Measurements from ENCODE around the gene NFATC1. TPM values are rescaled to one million over a fixed set of nuclear protein-coding genes. Genes with fewer than 3 reads are reported as not detected.
A peak's percentile ranks its signal among the peaks of the same experiment; 100 is the strongest.

Gene NFATC1
- total RNA-seq, 2 donors from 2014 or later, result 2.9 to 4.4 TPM

- ATAC-seq (no peak), DNase-seq (no peak)
- intact Hi-C loops (cut with DNase I, micrococcal nuclease), result no loop called here
These were observed 32.6 kb downstream of the NFATC1 start for GRCh38 chr18:79428287-79428686.

DNA sequence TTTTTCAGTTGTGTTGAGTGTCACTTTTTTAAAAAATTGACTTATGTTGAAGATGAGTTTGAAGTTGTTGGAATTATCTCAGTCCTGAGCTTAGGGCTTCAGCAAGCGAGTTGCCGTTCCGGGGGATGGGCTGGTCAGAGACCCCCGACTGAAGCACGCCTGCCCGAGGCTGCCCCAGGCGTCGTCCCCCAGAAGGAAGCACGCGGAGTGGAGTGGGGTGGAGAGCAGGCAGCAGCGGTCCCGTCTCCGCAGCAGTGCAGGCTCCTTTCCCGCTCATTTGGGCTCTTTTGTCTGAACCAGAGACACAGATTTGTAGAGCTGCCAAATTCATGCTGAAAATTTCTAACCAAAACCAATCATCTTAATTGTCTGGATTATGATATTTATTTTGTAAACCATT is 33.7 kb downstream of the NFATC1 start:
- intact Hi-C loops (cut with DNase I, micrococcal nuclease), result no loop called here
- no peak for DNase-seq
- ATAC-seq, result no peak

DNA sequence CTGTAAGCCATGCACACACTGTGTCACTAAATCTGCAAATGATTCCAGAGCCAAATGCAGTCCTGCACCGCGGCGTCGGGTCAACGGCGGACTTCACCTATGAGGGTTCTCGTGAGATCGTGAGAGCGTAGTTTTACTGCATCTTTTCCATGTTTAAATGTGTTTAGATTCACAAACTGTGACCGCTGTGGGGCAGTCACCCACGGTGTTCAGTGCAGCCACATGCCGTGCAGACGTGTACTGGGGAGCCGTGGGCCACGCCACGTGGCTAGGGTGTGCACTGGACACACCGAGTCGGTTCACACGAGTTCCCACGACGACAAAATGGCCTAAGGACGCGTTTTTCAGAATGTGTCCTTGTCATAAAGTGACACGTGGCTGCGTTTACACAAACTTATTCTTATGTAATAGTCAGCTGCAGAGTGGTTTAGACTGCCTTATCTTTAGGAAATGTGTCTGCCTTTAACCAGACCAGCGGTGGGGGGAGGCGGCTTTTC is 34.1 kb downstream of the NFATC1 start:
- DNase-seq, result no peak
- intact Hi-C loops (cut with DNase I, micrococcal nuclease), result no loop called here

DNA sequence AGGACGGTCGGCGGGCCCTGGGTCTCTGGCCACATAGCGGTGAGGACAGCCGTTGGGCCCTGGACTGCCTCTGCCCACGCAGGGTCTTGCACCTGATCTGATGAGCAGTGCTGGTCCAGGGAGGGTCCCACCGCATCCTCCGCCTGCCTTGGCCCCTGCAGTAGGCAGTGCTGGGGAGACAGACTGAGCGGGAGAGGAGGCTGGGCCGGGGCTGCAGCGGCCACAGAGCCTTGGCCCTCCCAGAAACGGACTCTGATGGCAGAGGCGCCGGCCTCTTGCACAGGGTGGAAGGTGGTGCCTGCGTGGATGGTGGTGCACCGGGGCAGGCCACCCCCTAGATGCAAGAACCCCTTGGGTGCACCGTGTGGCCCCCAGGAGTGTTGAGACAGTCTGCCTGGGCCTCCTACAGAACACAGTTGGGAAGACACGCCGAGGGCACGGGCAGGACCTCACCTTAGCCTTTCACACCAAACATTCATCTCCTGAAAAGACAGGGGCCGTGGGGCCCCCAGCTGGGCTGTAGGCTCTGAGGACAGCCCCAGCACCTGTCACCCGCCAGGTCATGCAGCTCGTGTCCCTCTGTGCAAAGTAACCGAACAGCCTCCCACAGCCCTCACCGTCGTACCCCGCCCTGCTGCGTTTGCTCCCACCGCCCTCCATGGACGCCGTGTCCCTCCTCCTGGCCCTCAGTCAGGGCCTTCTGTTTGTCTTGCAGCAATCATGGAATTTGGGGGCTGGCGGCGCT is 36.8 kb downstream of the NFATC1 start:
- no peak for DNase-seq
- no peak for ATAC-seq
- intact Hi-C loops (cut with DNase I, micrococcal nuclease), result no loop called here

More for the DNA sequence above, 34.1 kb downstream of the NFATC1 start:
- no peak for ATAC-seq

- ATAC-seq (no peak), DNase-seq (no peak)
- intact Hi-C loops (cut with DNase I, micrococcal nuclease), result no loop called here
These were observed 37.7 kb downstream of the NFATC1 start for GRCh38 chr18:79433431-79433830.

DNA sequence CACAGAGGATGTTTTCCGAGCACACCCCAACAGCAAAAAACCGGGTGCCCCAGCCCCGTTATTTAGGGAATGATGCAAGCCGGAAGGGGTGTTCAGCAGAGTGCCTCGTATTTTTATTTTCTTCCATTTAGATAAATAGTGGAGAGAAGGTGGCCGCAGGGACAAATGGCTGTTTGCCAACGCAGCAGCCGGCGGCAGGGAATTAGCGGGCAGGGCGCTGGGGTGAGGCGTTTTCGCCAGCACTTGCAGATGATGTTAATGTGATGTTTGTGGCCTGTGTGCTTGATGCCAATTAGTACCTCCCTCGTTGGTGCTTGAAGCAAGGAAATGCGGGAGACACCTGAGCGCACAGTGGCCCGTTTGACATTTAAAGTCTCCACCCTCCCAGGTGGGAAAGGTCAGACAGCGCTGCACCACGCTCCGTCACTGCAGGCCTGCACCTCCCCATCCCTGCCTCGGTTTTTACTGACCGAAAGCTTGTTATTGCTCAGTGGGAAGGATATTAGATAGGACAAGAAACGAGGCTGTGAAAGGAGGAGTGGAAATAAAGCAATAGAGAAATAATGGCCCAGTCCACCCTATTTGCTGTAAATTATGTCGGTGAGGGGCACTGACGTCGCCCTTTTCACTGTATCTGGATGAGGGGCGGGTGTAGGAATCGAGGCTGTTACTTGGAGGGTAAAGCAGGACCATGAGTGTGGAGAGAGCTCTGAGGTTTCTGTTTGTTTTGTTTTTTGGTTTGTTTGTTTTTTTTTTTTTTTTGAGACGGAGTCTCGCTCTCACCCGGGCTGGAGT is 39.1 kb downstream of the NFATC1 start:
- ATAC-seq (no peak), DNase-seq (no peak)
- intact Hi-C loops (cut with DNase I, micrococcal nuclease), result no loop called here

- no peak for ATAC-seq
- intact Hi-C loops (cut with DNase I, micrococcal nuclease), result no loop called here
- no peak for DNase-seq
These were observed 41.0 kb downstream of the NFATC1 start for GRCh38 chr18:79436556-79437275.

GRCh38 chr18:79438089-79438897 is 42.6 kb downstream of the NFATC1 start:
- intact Hi-C loops (cut with DNase I, micrococcal nuclease), result no loop called here
- DNase-seq (no peak), ATAC-seq (no peak)

GRCh38 chr18:79438898-79439627 is 43.3 kb downstream of the NFATC1 start:
- no peak for ATAC-seq
- intact Hi-C loops (cut with DNase I, micrococcal nuclease), result no loop called here
- peak in 1 of 2 donors; percentile 30 for DNase-seq

DNA sequence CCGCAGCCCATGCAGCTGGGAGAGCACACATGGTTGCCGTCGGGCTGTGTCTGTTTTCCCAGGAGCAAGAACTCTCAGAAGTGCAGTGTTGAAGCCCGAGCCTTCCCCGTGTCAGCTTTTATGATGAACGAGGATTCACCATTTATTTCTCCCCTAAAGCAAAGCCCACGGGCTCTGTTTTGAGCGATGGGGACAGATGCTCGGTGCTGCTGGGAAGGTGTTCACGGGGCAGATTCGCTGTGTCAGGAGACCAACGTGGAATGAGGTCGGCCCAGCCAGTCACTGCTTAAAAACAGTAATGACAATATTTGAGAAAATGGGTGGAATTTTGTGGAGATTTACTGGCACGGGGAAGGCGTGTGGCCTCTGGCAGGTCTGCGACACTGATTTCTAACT is 43.9 kb downstream of the NFATC1 start:
- DNase-seq, result no peak
- no peak for ATAC-seq
- intact Hi-C loops (cut with DNase I, micrococcal nuclease), result no loop called here

DNA sequence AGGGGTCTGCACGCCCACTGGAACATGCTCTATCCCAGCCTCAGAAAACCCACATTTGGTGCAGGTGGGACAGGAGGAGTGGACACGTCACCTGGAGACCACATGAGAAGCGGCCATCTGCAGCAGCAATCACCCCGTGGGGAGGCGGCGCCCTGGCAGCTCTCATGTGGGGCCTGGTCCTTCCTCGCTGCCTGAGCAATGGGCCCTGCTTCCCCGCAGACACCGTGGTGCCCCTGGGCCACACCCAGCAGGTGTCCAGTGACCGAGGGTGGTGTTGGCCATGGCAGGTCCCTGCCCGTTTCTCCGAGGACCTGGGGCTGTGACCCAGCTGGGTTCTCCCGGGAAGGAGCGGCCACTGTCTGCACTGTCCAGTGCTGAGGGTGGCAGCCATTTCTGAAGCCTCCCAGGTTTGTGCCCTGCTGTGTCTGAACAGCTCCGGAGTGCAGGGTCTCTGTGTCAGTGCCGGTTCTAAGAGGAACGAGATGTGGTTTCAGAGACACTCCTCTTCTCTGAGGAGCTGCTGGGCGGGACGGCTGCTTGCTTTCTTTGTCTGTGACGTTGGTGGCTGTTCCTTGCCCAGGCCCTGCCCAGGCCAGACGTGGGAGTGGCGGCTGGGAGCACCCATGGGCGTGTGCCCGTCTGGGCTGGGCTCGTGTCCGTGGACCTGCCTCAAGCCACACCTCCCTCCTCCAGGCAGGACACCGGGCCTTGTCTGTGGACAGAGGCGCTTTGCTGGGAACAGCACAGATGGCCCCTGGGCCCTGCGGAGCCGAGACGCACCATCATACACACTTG is 44.8 kb downstream of the NFATC1 start:
- DNase-seq, result peak; percentile 57 to 80
- intact Hi-C loops (cut with DNase I, micrococcal nuclease), result no loop called here
- ATAC-seq, result peak; percentile 99

DNA sequence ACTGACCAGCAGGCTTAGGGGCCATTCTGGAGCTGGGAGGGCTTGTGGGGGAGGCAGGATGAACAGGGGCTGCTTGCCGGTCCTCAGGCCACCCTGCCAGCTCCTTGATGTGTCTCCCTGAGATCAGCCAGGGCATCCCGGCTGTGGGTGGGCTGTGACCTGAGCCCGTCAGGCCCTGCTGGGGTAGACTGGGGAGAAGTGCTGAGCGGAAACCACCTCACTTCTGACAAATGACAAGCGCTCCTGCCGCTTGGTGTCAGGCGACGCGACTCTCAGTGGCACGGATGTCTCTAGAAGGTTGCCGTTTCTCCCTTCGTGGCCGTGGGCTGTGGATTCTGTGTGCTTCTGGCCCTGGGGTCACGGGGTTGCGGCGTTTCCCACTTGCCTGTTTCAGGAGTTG is 45.7 kb downstream of the NFATC1 start:
- ATAC-seq, result no peak
- intact Hi-C loops (cut with DNase I, micrococcal nuclease), result no loop called here
- no peak for DNase-seq

GRCh38 chr18:79442508-79443221 is 46.9 kb downstream of the NFATC1 start:
- intact Hi-C loops (cut with DNase I, micrococcal nuclease), result no loop called here
- DNase-seq (no peak), ATAC-seq (no peak)

- DNase-seq, result no peak
- ATAC-seq, result no peak
- intact Hi-C loops (cut with DNase I, micrococcal nuclease), result no loop called here
These were observed 49.5 kb downstream of the NFATC1 start for GRCh38 chr18:79445221-79445620.

GRCh38 chr18:79445696-79446561 is 50.2 kb downstream of the NFATC1 start:
- intact Hi-C loops (cut with DNase I, micrococcal nuclease), result no loop called here

DNA sequence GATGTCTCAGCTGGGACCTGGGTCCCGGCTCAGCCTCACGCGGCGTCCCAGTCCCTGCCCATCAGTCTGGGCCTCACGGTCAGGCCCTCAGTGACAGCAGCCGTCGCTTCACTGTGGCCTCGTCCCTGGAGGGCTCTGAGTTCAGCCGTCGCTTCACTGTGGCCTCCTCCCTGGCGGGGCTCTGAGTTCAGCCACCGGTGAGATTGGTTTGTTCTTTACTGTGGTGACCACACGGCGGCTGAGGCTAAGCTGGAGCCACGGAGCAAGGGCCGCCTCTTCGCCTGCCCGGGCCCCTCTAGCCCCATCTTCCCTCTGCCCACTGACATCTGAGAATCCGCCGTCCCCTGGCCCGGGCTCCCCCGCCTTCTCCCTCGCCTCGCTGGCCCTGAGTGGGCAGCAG is 51.2 kb downstream of the NFATC1 start:
- ATAC-seq, result no peak
- no peak for DNase-seq
- intact Hi-C loops (cut with DNase I, micrococcal nuclease), result no loop called here

More at GRCh38 chr18:79445696-79446561, 50.2 kb downstream of the NFATC1 start:
- ATAC-seq (no peak), DNase-seq (no peak)
